ENCODE results near the gene DNTT.

DNA sequence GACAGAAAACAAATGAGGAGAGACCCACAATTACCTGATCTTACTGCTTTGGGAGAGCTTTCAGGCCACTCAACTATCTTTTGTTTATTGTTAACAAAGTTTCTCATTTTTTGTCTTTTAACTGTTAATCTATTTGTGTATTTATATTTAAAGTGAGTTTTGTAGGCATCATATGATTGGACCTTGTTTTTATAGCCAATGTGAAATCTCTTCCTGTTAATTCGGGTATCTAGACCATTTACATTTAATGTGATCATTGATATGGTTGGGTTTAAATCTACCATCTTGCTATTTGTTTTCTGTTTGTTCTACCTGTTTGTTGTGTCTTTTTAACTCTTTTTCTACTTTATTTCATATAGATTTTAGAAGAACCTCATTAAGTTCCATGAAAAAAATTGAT lies 42.1 kb downstream of the DNTT start:
- TF ChIP-seq, protein P1, sequence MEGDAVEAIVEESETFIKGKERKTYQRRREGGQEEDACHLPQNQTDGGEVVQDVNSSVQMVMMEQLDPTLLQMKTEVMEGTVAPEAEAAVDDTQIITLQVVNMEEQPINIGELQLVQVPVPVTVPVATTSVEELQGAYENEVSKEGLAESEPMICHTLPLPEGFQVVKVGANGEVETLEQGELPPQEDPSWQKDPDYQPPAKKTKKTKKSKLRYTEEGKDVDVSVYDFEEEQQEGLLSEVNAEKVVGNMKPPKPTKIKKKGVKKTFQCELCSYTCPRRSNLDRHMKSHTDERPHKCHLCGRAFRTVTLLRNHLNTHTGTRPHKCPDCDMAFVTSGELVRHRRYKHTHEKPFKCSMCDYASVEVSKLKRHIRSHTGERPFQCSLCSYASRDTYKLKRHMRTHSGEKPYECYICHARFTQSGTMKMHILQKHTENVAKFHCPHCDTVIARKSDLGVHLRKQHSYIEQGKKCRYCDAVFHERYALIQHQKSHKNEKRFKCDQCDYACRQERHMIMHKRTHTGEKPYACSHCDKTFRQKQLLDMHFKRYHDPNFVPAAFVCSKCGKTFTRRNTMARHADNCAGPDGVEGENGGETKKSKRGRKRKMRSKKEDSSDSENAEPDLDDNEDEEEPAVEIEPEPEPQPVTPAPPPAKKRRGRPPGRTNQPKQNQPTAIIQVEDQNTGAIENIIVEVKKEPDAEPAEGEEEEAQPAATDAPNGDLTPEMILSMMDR (IDR thresholded peaks at IDR 0.05): no peak
- no peak for TF ChIP-seq POLR2AphosphoS5 (IDR thresholded peaks at IDR 0.05)

Data from breast epithelium (tissue), 3 donors.